Raji (cell line): ENCODE results near the gene CC2D1A.

ENCODE experiments used
- POLR2A ChIP-seq: IDR thresholded peaks from 2 replicates; pipeline ENCODE4 v1.6.1; 2011; ENCODE audit warnings: low read depth, low read length, control low read depth; ENCODE audit not compliant: insufficient read depth

The CC2D1A gene

DNA sequence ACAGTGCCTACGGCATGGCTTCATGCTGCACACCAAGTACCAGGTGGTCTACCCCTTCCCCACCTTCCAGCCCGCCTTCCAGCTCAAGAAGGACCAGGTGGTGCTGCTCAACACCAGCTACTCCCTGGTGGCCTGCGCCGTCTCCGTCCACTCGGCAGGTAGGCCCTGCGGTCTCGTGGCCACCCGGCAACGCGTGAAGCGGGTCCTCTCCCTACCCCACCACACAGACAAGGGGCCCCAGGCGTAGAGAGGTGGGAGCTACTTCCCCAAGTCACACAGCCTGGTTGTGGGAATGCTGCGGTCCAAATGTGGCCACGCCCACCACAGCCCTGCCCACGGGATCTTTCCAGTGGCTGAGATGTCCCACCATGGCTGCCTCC, 50.4 kb downstream of the CC2D1A start:
- no peak for TF ChIP-seq POLR2A

- no peak for TF ChIP-seq POLR2A
Observed at GRCh38 chr19:13957051-13957450, 51.0 kb downstream of the CC2D1A start.

DNA sequence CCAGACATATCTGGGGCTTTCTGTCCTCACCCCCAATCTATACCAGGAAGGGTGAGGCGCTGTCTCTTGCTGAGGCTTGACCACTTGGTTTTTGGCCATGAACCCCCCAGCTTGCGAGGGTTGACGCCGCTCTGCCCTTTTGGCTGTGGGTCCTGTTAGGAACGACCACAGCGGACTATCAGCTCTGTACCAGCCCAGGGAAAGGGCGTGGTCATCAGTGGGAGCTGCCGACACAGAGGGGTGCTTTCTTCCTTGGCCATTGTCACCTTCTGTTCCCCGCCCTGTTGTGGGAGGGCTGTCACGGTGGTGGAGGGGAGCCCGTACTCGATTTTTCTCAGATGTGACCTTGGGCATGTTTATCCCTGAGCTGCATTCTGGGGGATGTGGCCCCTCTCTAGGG, 52.0 kb downstream of the CC2D1A start:
- TF ChIP-seq POLR2A: no peak

GRCh38 chr19:13959141-13959961, 53.4 kb downstream of the CC2D1A start:
- no peak for TF ChIP-seq POLR2A

GRCh38 chr19:13959962-13960862, 54.2 kb downstream of the CC2D1A start:
- no peak for TF ChIP-seq POLR2A

DNA sequence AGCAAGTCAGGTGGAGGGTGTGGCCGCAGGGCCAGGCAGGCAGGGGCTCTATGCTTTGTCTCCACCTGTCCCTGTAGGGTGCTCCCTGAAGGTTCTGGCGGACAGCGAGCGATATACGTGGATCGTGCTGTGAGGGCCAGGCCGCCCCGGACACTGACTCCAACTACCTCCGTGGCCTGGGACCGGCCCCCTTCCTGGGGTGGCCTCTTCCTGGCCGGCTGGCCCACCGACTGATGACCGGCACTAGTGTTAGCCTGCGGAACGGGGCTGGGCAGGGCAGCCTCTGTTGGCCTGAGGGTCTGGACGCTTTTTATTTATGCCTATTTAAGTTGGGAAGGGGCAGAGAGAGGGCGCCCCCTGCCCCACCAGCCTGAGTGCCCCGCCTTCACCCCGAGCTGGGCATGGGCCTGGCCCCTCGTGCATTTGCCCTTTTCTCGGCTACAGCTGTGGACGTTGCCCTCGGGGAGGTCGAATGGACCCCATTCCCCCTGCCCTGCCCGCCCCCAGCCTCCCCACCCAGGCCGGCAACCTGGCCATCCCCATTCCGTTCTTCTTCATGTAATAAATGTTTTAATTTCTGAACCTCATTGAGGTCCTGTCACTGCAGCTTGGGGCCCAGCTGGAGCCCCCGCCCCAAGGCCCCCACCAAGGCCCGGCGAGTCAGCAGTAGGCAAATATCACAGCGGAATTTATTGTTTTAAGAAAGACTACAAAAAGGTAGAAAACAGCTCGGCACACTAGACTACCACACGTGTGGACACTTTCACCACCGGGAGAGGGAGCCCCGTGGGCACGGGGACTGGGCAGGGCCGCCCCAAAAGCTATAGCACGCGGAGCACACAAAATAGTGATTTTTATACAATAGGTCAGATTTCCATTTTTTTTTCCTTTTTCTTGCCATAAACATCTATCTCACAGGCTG, 55.1 kb downstream of the CC2D1A start:
- no peak for TF ChIP-seq POLR2A

DNA sequence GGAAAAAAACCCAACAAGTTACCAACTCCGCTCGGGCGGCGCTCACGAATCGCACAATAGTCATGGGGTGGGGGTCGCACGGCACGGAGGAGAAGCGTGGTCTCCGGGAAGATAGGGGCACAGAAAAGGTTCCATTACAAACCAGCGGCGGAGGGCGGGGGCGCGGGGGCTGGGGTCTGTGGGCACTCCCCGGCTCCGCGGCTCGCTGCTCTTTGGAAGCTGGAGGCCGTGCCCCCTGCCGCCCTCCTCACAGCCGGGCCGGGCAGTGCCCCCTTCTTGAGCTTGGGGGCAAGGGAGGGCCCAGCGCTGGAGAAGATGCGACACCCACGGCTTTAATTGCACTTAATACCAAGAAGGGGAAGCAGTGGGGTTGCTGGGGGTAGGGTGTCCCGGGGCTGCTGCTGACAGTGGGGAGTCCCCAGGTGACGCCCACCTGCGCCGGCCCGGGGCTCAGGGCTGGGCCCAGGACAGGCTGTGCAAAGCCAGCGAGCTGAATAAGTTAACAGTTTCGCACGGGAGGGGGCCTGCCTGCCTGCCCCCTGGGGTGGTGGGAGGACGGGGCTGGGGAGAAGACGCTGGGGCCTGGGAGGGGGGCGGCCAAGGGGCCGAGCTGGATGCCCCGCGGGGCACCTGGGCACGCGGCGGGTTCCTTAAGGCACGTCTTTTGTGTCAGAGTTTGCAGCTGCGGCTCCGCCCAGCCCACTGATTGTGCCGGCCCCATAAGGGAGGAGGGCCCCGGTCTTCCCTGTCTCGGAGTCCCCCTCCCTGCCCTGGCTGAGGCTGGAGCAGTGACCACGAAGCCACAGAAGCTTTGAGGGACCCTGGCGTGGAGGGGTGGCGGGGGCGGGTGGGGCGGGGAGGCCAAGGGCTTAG, 56.1 kb downstream of the CC2D1A start:
- TF ChIP-seq POLR2A: no peak

GRCh38 chr19:13962699-13963602, 57.0 kb downstream of the CC2D1A start:
- no peak for TF ChIP-seq POLR2A

- TF ChIP-seq POLR2A: no peak
Observed at GRCh38 chr19:13963603-13964105, 57.7 kb downstream of the CC2D1A start.

DNA sequence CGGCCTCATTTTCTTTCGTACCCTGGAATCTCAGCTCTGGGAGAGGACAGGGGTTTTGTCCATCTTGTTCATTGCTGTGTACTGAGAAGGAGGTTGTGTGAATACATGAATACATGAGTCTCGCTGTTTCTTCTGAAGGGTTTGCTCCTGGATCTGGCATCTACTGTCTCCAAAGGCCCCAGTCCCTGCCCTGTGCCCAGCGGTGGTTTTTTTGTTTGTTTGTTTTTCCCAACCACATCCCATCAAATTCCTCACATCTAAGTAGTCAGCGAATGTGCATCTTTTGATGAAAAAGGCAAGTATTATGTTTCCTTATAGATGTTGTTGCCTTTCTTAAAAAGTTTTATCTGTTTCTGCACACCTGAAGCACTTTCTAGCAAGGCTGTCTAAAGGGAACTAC, 58.8 kb downstream of the CC2D1A start:
- no peak for TF ChIP-seq POLR2A

- no peak for TF ChIP-seq POLR2A
Observed at GRCh38 chr19:13965377-13965896, 59.4 kb downstream of the CC2D1A start.

- TF ChIP-seq POLR2A: no peak
Observed at GRCh38 chr19:13965926-13966683, 60.1 kb downstream of the CC2D1A start.
